ENCODE measurements around the gene VRK1. TPM values are rescaled to one million over a fixed set of nuclear protein-coding genes. Genes with fewer than 3 reads are reported as not detected.

VRK1 gene
- polyA plus RNA-seq, 1 of the 3 experiments (the other 2 are of a cell fraction) = 9.1 TPM

GRCh38 chr14:96843137-96843536 is 46.0 kb downstream of the VRK1 start:
- ChIA-PET CTCF (interaction anchor here (0.9 to 3.2 kb wide), 3 partner anchors 10 to 46 kb away, joined by 3 to 20 read pairs (median 6); partner anchors contain the start of gene VRK1), POLR2A (no interaction called here)
- no peak for TF ChIP-seq MAX (IDR thresholded peaks at IDR 0.05; ENCODE audit: low read depth)
- no peak for TF ChIP-seq IRF3 (IDR thresholded peaks at IDR 0.05; ENCODE audit: low read depth, low read length)
- no peak for TF ChIP-seq TAF1 (IDR thresholded peaks at IDR 0.05; ENCODE audit: borderline replicate concordance, low read depth, low read length)
- no peak for TF ChIP-seq RCOR1 (IDR thresholded peaks at IDR 0.05; ENCODE audit: low read length)
- TF ChIP-seq RAD21 (IDR thresholded peaks at IDR 0.05; ENCODE audit: low read length) = no peak
- TF ChIP-seq RFX5 (IDR thresholded peaks at IDR 0.05; ENCODE audit: low read length) = no peak
- TF ChIP-seq FOXM1 (IDR thresholded peaks at IDR 0.05; ENCODE audit: low read depth) = no peak
- no peak for TF ChIP-seq GATA2 (CRISPR knock-in tag; IDR thresholded peaks at IDR 0.05)
- TF ChIP-seq USF1 (IDR thresholded peaks at IDR 0.05; ENCODE audit: borderline replicate concordance, low read depth) = no peak
- TF ChIP-seq PBX3 (IDR thresholded peaks at IDR 0.05) = no peak
- no peak for TF ChIP-seq MEF2A (IDR thresholded peaks at IDR 0.05; ENCODE audit: borderline replicate concordance, low read depth)
- TF ChIP-seq JUND (IDR thresholded peaks at IDR 0.05) = no peak
- TF ChIP-seq TEAD4 (IDR thresholded peaks at IDR 0.05; ENCODE audit: borderline replicate concordance, insufficient read depth) = no peak
- no peak for TF ChIP-seq SMC3 (IDR thresholded peaks at IDR 0.05; ENCODE audit: low read depth, low read length)

GRCh38 chr14:96844857-96845570 is 47.8 kb downstream of the VRK1 start:
- 94% methylated on average over 1 of the region's 1 CpG for WGBS (ENCODE audit: low lambda C conversion rate)
- H3K4me3 ChIP-seq (ENCODE audit: low read depth in 2 of 2, low read length in 1 of 2) = no peak overlapping the region
- TF ChIP-seq YY1 (IDR thresholded peaks at IDR 0.05; ENCODE audit: low read depth) (no peak), EZH2phosphoT487 (IDR thresholded peaks at IDR 0.05; ENCODE audit: borderline replicate concordance, low read depth) (no peak), SIN3A (IDR thresholded peaks at IDR 0.05; ENCODE audit: borderline replicate concordance, low read depth, low read length) (no peak), CHD2 (IDR thresholded peaks at IDR 0.05; ENCODE audit: low read length, partially characterized antibody) (no peak), RAD21 (IDR thresholded peaks at IDR 0.05; ENCODE audit: low read length) (no peak), GATA2 (CRISPR knock-in tag; IDR thresholded peaks at IDR 0.05) (no peak), MXI1 (IDR thresholded peaks at IDR 0.05; ENCODE audit: low read depth, low read length) (no peak), RXRA (IDR thresholded peaks at IDR 0.05; ENCODE audit: borderline replicate concordance, low read depth) (no peak), NRF1 (IDR thresholded peaks at IDR 0.05; ENCODE audit: low read depth, low read length) (no peak), POLR2AphosphoS5 (IDR thresholded peaks at IDR 0.05; ENCODE audit: low read depth, low read length) (no peak), NFIC (IDR thresholded peaks at IDR 0.05; ENCODE audit: borderline replicate concordance) (no peak), MAX (IDR thresholded peaks at IDR 0.05; ENCODE audit: low read depth) (no peak)

More at GRCh38 chr14:96843137-96843536, 46.0 kb downstream of the VRK1 start:
- no peak overlapping the region for H3K27ac ChIP-seq (ENCODE audit: low read depth in 2 of 2, low read length in 1 of 2)
- no peaks in the 10 kb centered on the region for H3K9me2 ChIP-seq
- no peaks in the 10 kb centered on the region for H3K9me3 ChIP-seq
- no peak overlapping the region for H3K4me2 ChIP-seq
- H3K4me1 ChIP-seq (ENCODE audit: control insufficient read depth in 1 of 2, insufficient read depth in 2 of 2, low read depth in 1 of 2, low read length in 1 of 2) = no peaks in the 10 kb centered on the region
- H3K36me3 ChIP-seq (replicated peaks in 1 of 2; ENCODE audit: control insufficient read depth in 1 of 2, insufficient read depth in 2 of 2, low read length in 1 of 2) = peaks cover 11 to 19% of the 10 kb centered on the region in 2 experiments
- no peak overlapping the region for H3K9ac ChIP-seq
- H3K4me3 ChIP-seq (ENCODE audit: low read depth in 2 of 2, low read length in 1 of 2) = no peak overlapping the region
- H3F3A ChIP-seq (replicated peaks; ENCODE audit: insufficient read depth) = no peaks in the 10 kb centered on the region
- no peaks in the 10 kb centered on the region; the same call in 1 of the 2 replicates for H3K79me2 ChIP-seq (ENCODE audit: insufficient read depth)
- H3K27me3 ChIP-seq (ENCODE audit: insufficient read depth) = no peaks in the 10 kb centered on the region
- DNase-seq = no peak
- no peaks in the 10 kb centered on the region for H4K20me1 ChIP-seq (ENCODE audit: insufficient read depth)
- H2AFZ ChIP-seq (ENCODE audit: low read depth) = no peak overlapping the region

More at GRCh38 chr14:96844857-96845570, 47.8 kb downstream of the VRK1 start:
- no peaks in the 10 kb centered on the region; the same call in 1 of the 2 replicates for H3K79me2 ChIP-seq (ENCODE audit: insufficient read depth)
- no peaks in the 10 kb centered on the region for H4K20me1 ChIP-seq (ENCODE audit: insufficient read depth)
- H3K4me1 ChIP-seq (ENCODE audit: control insufficient read depth in 1 of 2, insufficient read depth in 2 of 2, low read depth in 1 of 2, low read length in 1 of 2) = no peaks in the 10 kb centered on the region
- DNase-seq = no peak
- H3K9me2 ChIP-seq = no peaks in the 10 kb centered on the region
- H3K27me3 ChIP-seq (ENCODE audit: insufficient read depth) = no peaks in the 10 kb centered on the region
- no peaks in the 10 kb centered on the region for H3F3A ChIP-seq (replicated peaks; ENCODE audit: insufficient read depth)
- H3K9me3 ChIP-seq = no peaks in the 10 kb centered on the region
- H2AFZ ChIP-seq (ENCODE audit: low read depth) = no peak overlapping the region
- H3K27ac ChIP-seq (ENCODE audit: low read depth in 2 of 2, low read length in 1 of 2) = no peak overlapping the region
- CTCF ChIA-PET = interaction anchor here (1.2 to 3.2 kb wide), 2 partner anchors 8 to 261 kb away, joined by 3 to 20 read pairs; no protein-coding TSS in a partner anchor
- POLR2A ChIA-PET = no interaction called here
- no peak overlapping the region for H3K4me2 ChIP-seq
- no peak overlapping the region for H3K9ac ChIP-seq
- peaks cover 8 to 12% of the 10 kb centered on the region in 2 experiments for H3K36me3 ChIP-seq (replicated peaks in 1 of 2; ENCODE audit: control insufficient read depth in 1 of 2, insufficient read depth in 2 of 2, low read length in 1 of 2)

Measured in SK-N-SH (cell line).